HPDE6-E6E7 (cell line): ENCODE measurements around the gene TMC2.

Experiments
- DNase-seq: peaks from one replicate; pipeline ENCODE4 v3.0.0; 2011; ENCODE audit warnings: missing footprints; ENCODE audit errors: extremely low spot score

Gene TMC2

DNA sequence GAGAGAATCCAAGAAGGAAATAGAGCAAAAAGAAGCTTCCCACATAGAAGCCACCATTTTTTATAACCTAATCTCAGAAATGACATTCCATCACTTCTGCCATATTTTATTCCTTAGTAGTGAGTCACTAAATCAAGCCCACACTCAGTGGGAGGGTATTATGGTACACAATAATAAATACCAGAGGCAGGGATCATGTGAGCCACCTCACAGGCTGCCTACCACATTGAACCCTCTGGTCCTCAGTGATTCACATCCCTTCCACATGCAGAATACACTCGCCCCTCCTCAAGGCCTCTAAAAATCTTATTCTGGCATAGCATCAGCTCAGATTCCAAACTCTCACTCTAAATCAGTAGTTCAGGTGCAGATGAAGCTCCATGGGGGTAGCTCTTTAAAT lies 49.4 kb downstream of the TMC2 start:
- DNase-seq = no peak

DNA sequence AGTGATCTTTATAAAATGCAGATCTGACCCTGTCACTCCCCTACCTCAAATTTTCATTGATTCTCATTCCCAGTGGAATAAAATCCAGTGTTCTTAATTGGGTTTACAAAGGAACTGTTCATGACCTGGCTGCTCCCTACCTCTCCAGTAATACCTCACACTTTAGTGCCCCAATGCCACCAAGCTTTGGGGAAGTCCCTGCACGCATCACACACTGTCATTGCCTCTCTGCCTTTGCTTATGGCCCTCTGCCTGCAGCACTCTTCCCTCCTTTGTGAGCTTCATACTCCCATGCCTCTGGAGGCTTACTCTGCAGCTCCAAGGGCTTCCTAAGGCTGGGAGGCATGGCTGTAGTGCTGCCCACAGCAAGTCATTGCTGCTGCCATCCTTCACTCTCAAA lies 57.4 kb downstream of the TMC2 start:
- DNase-seq = no peak

DNA sequence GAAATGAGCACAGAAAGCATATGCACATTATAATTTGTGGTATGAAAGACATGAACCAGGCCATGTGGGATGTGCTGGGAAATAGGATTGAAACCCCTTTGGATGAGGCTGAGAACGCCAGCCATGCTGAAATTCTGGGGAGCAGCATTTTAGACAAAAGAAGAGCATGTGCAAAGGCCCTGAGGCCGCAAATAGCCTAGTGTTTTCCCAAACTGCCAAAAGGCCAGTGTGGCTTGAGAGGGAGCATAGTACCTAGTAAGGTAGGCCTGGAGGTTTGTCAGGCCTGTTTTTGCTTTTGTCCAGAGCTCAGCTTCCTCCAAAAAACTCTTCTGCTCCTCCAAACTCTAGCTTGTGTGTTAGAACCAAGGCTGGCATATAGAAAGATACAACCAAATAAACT lies 58.7 kb downstream of the TMC2 start:
- no peak for DNase-seq

DNA sequence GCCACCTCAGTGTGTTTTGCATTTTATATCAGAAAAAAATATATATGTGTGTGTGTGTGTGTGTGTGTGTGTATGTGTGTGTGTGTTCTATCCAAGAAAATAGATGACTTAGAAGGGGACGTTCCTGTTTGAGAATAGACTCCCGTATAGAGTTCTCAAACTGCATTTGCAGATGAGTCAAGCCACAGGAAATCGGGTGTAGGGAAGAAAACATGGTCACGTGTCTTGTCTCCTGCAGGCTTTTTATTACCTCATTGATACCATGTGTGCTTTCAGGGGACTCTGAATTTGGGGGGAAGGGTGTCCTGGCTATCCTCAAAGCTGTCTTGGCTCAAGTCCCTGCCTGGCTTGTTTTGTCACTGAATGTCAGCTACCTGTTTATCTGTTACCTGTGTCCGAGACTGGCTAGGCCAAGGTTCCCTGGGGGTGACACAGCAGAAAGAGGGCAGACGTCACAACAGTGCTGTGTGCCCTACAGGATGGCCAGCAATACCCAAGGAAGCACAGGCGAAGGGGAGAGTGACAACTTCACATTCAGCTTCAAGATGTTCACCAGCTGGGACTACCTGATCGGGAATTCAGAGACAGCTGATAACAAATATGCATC lies 60.4 kb downstream of the TMC2 start:
- DNase-seq = no peak

DNA sequence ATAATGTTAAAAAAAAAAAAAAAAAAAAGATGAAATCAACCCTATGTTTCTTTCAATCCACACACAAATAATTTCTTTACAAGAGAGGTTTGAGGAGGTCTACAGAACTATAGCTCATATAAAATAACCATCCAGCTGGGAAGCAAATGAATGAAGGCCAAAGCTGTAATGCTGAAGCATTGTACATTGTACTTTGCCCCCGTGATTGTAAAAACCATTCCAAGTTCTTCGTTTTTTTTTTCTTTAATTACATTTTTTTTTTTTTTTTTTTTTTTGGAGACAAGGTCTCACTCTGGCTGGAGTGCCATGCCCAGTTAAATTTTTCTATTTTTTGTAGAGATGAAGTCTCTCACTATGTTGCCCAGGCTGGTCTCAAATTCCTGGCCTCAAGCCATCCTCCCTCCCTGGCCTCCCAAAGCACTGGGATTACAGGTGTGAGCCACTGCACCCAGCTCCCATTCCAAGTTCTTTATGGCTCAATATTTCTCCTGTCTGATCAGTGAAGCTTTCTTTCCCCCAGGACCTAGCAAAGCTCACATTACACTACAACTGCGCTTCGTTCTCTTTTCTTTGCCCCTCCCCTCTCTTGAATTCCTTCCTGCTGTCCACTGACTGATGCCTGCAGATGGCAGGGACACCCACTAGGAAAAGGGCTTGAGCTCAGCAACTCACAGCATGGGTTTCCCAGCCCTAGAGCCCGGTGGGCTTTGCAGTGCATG lies 63.1 kb downstream of the TMC2 start:
- DNase-seq = no peak

DNA sequence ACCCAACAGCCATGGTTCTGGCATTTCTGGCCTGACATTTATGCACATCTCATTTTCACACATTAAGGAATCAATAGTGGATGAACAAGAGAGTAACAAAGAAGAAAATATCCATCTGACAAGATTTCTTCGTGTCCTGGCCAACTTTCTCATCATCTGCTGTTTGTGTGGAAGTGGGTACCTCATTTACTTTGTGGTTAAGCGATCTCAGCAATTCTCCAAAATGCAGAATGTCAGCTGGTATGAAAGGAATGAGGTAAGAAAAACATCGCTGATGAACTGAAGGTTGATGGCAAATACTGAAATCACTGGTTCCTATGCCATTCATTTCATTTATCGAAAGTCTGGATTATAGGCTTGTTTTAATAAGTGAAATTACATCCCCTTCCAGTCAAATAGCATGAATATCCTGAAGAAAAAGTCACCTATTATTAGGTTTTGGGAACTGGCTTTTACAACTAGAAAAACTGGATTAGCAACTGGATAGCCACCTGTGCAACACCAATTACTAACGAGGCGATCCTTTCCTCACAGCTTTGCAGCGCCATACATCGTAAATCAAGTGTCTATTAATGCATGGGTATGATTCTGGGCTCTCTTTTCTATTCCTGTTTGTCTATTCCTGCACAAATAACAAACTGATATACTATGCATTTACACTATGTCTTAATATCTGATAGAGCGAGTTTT lies 65.8 kb downstream of the TMC2 start:
- no peak for DNase-seq

DNA sequence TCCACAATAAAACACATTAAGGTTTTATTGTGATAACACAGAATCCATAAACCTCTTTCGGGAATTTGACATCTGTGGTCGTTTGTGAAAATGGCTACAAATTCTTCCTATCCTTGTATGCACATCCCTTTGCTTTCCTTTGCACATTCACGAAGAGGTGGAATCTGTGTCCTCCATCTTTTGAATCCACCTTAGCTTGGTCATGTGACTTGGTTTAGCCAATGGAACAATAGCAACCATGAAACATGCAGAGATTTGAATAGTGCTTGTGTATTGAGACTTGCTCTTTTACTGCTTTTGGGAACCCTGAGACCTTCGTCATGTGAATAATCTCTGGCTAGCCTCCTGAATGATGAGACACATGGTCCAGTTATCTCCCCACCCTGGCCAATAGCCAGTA lies 66.4 kb downstream of the TMC2 start:
- DNase-seq = no peak

DNA sequence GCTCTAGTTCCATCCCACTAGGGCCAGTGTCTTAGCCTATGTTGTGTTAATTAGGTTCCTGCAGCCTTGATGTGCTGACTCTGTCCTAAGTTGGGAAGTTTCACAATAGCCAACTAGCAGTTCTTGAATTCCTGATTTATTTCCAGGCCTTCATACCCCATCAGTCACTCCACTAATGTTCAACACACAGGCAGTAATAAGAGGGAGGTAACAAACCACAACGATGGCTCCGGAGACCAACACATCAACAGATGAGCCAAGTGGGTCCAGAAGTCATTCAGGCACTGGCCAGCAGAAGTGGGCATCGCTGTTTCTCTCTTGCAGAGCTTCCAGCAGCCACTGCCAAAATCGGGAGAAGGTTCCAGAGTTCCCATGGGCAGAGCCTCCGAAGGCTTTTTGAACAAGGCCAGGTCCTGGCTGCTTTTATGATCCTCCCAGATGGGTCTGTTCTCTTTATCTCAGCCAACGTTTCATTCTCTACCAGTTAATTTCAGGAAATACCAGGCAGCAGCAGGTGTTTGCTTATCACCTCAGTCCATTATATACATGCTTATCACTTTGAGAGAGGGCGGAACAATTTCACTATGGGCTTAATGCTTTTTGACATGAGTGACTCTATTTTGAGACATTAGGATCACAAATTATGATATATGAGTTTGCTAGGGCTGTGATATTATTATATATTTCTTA lies 67.6 kb downstream of the TMC2 start:
- no peak for DNase-seq

DNA sequence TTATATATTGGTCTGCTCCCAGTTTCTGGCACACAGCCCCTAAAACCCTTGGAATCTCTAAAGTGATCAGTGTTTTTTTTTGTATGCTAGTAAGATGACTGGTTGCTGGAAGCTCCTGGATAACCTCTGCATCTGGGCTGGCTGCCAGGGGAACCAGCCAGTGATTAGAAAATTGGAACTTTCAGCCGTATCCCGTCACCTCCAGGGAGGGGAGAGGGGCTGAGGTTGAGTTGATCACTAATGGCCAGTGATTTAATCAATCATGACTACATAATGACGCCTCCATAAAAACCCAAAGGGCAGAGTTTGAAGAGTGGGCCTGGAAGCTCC lies 68.1 kb downstream of the TMC2 start:
- no peak for DNase-seq

DNA sequence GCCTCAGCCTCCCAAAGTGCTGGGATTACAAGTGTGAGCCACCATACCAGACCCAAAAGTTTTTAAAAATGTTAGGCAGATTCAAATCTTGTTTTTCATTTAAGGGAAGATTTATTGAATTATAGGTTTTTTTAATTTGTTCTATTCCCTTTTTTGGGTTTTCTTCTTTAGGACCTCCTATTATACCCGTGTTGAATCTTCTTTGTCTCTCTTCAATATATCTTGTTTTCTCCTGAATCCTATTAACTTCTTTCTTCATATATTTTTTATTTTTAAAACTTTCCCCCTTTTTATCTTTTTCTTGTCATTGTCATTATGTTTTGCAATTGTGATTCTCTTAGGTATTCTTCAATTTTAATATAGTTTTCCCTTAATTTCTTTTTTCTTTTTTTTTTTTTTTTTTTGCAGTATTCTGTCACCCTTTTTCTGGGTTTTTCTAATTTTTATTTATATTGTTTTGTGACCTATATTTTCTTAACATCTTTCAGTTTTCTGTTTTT lies 70.2 kb downstream of the TMC2 start:
- no peak for DNase-seq

DNA sequence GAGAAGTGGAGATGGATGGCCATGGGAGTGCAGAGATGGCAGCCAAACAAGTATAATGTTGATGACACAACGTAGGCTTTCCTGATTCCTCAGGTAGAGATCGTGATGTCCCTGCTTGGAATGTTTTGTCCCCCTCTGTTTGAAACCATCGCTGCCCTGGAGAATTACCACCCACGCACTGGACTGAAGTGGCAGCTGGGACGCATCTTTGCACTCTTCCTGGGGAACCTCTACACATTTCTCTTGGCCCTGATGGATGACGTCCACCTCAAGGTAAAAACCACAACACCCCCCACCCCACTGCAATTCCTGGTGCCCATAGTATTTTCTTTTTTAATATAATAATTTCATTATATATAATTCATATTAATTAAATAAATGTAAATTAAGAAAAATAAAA lies 74.0 kb downstream of the TMC2 start:
- no peak for DNase-seq

DNA sequence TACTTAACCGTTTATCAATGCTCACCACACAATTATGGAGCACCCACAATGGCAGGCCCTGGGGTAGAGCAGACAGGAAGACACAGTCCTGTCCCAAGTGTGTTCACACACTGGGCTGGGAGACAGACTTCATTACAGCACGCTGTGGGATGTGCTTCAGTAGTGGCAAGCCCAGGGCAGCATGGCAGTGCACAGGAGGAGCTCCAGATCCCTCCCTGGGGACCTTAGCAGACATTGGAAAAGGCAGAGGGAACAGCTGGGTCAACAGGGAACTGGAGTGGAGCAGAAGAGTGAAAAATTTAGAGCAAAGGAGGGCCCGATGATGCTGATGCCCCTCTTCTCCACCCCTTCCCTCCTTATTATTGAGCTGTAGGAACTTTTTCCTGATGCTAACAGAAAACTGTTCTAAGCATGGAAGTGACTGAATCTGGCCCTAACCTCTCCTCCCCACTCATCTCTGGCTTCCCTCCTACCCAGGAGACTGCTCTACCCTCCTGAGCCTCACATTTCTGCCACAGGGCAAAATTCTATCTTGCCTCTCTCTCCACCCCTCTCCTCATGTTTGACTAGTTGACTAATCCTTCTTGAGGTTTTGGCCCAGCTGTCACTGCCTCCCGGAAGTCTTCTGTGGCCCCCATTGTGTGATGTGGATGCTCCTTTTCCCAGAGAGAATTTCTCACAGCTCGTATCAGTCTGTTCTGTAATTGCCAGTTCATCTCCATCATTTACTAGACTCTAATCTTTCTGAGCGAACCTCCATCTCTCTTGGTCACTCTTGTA lies 74.8 kb downstream of the TMC2 start:
- DNase-seq = no peak

DNA sequence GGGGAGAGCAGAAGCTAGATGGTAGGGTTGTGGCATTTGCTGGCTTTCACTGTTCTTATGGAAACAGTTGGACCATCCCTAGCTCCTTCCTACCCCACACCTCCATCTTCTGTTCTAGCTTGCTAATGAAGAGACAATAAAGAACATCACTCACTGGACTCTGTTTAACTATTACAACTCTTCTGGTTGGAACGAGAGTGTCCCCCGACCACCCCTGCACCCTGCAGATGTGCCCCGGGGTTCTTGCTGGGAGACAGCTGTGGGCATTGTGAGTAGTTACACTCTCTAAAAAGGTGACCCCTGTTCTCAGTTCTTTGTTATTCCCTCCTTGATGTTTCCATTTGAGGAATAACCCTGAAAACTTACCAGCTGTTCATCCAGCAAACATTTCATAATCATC lies 75.7 kb downstream of the TMC2 start:
- no peak for DNase-seq

DNA sequence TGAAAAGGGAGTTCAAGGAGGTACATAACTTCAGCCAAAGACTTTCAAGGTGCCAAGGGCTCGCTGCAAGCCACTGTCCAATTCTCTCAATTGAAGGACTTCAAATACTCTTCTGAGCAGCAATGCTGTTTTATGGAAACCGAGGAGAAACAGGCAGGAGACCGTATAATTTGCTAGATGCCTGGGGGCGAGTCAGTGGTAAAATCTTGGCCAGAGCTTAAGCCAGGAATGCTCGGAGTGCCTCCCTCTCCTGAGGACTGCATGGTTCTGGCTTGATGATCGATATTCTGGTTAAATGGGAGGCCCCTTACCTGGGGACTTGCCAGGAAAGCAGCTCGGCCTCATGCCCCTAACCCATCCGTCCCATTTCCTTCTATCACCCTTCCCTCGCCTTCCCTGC lies 80.3 kb downstream of the TMC2 start:
- no peak for DNase-seq

DNA sequence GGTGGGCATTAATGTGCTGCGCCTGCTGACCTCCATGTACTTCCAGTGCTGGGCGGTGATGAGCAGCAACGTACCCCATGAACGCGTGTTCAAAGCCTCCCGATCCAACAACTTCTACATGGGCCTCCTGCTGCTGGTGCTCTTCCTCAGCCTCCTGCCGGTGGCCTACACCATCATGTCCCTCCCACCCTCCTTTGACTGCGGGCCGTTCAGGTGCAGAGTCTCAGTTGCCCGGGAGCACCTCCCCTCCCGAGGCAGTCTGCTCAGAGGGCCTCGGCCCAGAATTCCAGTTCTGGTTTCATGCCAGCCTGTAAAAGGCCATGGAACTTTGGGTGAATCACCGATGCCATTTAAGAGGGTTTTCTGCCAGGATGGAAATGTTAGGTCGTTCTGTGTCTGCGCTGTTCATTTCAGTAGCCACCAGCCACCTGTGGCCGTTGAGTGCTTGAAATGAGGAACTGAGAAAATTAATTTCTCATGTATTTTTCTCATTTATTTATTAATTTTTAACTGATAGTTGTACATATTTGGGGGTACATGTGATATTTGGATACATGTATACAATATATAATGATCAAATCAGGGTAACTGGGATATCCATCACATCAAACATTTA lies 80.8 kb downstream of the TMC2 start:
- no peak for DNase-seq

DNA sequence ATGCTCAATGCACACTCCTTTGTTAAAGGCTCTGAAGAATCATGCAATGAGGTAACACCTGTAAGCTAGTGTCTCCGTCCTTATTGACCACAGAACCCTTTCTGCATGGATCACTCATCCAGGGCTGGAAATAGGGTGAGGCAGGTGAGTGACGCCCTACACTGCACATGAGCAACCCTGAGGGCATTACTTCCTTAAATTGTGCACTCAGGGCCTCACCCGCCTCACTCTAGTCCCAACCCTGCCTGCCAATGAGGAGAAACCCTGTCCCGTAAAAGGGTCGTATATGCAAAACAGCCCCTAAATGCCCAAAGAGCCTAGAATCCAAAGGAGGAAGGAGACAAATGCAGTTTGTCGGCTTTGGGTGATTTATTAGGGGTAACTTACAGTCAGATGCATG lies 82.4 kb downstream of the TMC2 start:
- DNase-seq = no peak

DNA sequence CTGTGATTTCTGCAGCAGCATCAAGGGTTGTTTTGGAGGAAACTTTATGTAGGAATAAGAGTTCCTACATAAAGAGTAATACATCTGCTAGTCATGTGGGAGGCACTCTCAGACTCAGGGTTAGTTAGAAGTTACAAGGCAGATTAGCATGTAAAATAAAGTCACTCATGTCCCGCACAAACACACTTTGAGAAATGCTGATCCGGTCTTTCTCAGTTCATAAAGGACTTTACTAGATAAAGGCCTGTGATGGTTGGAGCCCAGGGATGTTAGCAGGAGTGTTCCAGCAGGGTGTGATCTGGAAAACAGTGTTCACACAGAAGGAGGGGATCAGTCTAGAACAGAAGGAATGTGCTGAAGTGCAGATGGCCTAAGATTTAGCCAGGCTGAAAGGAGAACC lies 83.0 kb downstream of the TMC2 start:
- no peak for DNase-seq

DNA sequence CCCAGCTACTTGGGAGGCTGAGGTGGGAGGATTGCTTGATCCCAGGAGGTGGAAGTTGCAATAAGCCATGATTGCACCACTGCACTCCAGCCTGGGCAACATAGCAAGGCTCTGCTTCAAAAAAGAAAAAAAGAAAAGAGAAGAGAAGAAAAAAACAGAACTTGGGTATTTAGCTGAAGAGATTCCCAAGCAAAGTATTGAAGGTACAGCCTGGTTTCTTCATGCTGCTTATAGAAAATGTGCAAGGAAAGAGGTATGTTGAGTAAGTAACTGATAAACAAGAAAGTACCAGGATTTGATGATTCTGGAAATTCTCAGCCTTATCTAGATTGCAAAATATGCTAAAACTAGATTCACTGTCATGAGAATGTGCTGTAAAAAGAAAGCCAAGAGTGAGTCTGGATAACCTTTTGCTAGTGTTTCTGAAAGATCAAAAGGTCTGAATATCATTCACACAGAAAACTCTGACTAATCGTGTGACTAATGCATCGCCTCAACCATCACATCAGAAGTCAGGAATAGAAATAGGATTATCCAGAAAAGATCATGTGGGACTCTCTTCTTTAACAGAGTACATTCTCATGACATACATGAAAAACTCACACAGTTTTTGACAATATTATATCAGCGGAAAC lies 83.7 kb downstream of the TMC2 start:
- no peak for DNase-seq

DNA sequence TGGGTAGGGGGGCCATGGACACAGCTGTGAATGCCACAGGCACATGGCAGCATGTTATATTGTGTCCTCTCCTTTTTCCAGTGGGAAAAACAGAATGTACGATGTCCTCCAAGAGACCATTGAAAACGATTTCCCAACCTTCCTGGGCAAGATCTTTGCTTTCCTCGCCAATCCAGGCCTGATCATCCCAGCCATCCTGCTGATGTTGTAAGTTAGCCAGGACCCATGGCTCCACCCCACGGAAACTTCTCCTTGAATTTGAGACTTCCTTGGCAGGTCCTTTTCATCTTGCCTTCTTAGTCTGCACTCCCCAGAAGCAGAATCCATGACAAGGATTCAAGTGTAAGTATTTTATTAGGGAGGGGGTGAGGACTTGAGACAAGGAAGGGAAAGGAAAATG lies 87.8 kb downstream of the TMC2 start:
- no peak for DNase-seq

DNA sequence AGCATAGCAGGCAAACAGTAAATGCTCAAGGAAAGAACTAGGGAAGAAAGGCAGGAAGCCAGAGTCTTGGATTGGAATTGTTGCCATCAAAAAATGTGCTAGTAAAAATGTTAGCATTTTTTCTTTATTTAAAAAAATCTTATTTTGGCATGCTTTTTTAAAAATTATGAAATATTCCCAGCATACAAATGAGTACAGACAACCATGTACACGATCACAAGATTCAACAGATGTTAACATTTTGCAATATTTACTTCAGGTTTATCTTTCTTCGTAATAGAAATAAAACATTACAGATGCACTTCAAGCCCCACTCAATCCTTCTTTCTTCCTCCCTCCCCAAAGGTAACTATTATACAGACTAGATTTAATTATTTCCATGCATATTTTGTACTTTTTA lies 88.7 kb downstream of the TMC2 start:
- DNase-seq = no peak
